Neural crest cell (in vitro differentiated cells): Measurements from ENCODE around the gene MSANTD3. TPM values are rescaled to one million over a fixed set of nuclear protein-coding genes. Genes with fewer than 3 reads are reported as not detected.
A peak's percentile ranks its signal among the peaks of the same experiment; 100 is the strongest.
"Not testable (repeated sequence)": the region's sequence is repeated elsewhere in the genome, so short reads cannot be mapped to it uniquely, and the experiment has no call there.

Experiments
- DNase-seq: peaks from one replicate; pipeline ENCODE4 v3.0.0; 2021; ENCODE audit warnings: low read depth, mixed read lengths, low spot score
- H3K27ac Mint-ChIP-seq: one replicate; pipeline ENCODE4 v1.8.0; 2021; ENCODE audit warnings: mild to moderate bottlenecking, mixed read lengths; ENCODE audit not compliant: unreplicated experiment
- H3K27me3 Mint-ChIP-seq: 2 replicates; pipeline ENCODE4 v1.8.0; 2021; ENCODE audit warnings: low read depth, mild to moderate bottlenecking, mixed read lengths
- H3K36me3 Mint-ChIP-seq: 2 replicates; pipeline ENCODE4 v1.8.0; 2021; ENCODE audit warnings: low read depth, mild to moderate bottlenecking, mixed read lengths
- H3K4me1 Mint-ChIP-seq: 2 replicates; pipeline ENCODE4 v1.8.0; 2021; ENCODE audit warnings: mixed read lengths
- H3K4me3 Mint-ChIP-seq: one replicate; pipeline ENCODE4 v1.8.0; 2021; ENCODE audit warnings: mild to moderate bottlenecking, mixed read lengths
- H3K9me3 Mint-ChIP-seq: 2 replicates; pipeline ENCODE4 v1.8.0; 2021; ENCODE audit warnings: mixed read lengths
- total RNA-seq: library from RNA; stranded (reverse); gene quantifications from 2 replicates; pipeline ENCODE4 v1.2.1, GENCODE V29; 2021
- TF ChIP-seq, protein P1 (sequence below): fragments of 200-600 bp; sonication (generic); conservative IDR thresholded peaks from 2 replicates; pipeline ENCODE4 v1.5.0; 2021; ENCODE audit warnings: antibody characterized with exemption, mild to moderate bottlenecking

The MSANTD3 gene
- total RNA-seq, 1 donor from 2014 or later, result 50.1 TPM

DNA sequence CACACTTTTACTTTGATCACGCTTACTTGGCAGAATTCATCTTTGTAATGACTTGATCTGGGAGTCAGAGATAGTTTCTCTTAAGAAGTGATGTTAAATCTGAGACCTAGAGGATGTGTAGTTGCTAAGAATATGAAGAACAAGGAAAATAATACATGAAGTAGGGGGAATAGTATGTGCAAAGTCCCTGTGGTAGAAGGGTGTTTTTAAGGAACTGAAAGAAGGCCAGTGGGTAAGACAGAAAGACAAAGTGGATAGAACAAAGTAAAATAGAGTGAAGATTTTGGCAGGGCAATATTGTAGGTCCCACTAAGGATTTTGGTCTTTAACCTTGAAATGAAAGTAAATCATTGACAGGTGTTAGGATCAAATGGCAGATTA lies 17.8 kb upstream of the MSANTD3 start:
- Mint-ChIP-seq H3K36me3 (peaks cover 2% of the 10 kb centered on the region), H3K9me3 (peaks cover 12% of the 10 kb centered on the region), H3K4me1 (peaks cover 13% of the 10 kb centered on the region), H3K27ac (no peak overlapping the region), H3K27me3 (no peaks in the 10 kb centered on the region), H3K4me3 (peak overlapping the region; percentile 1)
- DNase-seq, result no peak
- TF ChIP-seq, protein P1, sequence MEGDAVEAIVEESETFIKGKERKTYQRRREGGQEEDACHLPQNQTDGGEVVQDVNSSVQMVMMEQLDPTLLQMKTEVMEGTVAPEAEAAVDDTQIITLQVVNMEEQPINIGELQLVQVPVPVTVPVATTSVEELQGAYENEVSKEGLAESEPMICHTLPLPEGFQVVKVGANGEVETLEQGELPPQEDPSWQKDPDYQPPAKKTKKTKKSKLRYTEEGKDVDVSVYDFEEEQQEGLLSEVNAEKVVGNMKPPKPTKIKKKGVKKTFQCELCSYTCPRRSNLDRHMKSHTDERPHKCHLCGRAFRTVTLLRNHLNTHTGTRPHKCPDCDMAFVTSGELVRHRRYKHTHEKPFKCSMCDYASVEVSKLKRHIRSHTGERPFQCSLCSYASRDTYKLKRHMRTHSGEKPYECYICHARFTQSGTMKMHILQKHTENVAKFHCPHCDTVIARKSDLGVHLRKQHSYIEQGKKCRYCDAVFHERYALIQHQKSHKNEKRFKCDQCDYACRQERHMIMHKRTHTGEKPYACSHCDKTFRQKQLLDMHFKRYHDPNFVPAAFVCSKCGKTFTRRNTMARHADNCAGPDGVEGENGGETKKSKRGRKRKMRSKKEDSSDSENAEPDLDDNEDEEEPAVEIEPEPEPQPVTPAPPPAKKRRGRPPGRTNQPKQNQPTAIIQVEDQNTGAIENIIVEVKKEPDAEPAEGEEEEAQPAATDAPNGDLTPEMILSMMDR, result no peak

DNA sequence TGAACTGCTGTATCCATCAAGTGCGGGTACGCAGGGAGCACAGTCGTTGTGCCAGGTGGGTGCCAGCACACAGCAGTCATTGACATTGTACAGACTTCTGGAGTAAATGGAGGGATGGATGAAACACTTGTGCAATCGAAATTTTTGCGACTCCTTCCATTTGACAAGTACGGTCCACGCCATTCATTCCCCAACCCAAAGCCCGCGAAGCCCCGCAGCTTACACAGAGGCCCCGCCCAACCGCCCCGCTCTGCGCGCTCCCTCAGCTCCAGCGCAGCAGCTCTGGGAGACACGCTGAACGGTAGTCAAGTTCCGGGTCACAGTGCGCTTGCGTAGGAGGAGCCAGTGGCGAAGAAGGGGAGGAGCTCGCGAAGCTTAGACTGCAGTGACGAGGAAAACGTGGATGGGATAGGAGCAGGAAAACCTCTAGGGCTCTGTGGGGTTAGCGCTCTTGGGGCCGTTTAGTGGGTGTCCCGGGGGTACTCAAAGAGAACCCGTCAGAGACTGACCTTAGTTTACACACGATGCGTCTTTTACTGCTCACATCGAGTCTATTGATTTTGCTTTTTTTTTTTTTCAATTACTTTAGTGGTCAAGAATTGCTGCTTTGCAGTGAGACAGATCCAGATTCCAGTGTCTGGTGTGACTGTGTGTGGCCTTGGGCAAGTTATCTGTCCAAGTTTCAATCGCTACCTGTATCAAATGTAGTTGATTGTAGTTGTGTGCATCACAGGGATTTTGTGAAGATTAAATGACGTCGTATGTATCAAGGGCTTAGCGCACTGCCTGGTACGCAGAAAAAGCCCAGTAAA lies 15.3 kb upstream of the MSANTD3 start:
- H3K36me3 Mint-ChIP-seq, result peaks cover 2% of the 10 kb centered on the region
- H3K4me1 Mint-ChIP-seq, result peaks cover 13% of the 10 kb centered on the region
- H3K4me3 Mint-ChIP-seq, result peak overlapping the region; percentile 90
- H3K27me3 Mint-ChIP-seq, result peaks cover 2% of the 10 kb centered on the region
- TF ChIP-seq, protein P1, result no peak
- H3K27ac Mint-ChIP-seq, result peak overlapping the region; percentile 71
- peak; percentile 77 for DNase-seq
- peaks cover 12% of the 10 kb centered on the region for H3K9me3 Mint-ChIP-seq

DNA sequence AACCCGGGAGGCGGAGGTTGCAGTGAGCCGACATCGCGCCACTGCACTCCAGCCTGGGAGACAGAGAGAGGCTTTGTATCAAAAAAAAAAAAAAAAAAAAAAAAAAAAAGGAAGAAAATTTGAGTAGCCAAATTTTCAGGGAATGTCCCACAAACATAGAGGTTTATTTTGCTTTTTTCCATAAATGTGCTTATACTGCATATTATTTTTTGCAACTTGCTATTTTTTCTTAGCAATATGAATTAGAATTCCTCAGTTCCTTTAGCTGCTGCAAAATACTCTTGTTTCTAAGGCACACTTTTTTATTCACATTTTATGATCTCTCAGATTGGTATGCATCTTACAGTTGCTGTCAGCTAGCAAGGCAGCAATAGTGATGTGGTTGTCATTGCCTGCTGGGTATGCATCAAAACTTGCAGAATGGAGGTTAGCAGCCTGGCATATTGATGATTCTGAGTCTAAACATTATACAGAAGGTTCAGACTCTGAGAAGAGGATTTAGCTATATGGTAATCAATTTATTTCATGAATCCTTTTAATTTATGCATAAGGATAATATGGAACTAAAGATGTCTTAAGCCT lies 13.0 kb upstream of the MSANTD3 start:
- H3K27ac Mint-ChIP-seq, result no peak overlapping the region
- no peaks in the 10 kb centered on the region for H3K36me3 Mint-ChIP-seq
- no peak for DNase-seq
- H3K4me1 Mint-ChIP-seq, result peaks cover 13% of the 10 kb centered on the region
- peaks cover 2% of the 10 kb centered on the region for H3K27me3 Mint-ChIP-seq
- H3K4me3 Mint-ChIP-seq, result peak overlapping the region; percentile 53
- peaks cover 12% of the 10 kb centered on the region for H3K9me3 Mint-ChIP-seq
- TF ChIP-seq, protein P1, result no peak

DNA sequence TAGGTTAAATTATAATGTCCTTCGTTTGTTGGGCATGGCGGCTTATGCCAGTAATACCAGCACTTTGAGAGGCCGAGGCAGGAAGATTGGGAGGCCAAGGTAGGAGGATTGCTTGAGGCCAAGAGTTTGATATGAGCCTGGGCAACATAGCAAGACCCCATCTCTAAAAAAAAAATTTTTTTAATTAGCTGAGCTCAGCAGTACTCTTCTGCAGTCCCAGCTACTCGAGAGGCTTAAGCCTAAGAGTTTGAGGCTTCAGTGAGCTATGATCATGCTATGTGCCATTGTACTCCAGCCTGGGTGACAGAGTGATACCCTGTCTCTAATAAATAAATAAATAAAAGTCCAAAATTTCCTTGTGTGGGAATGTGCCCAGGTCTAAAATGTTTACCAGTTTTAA lies 9.1 kb upstream of the MSANTD3 start:
- TF ChIP-seq, protein P1, result no peak
- H3K9me3 Mint-ChIP-seq, result no peaks in the 10 kb centered on the region
- H3K4me3 Mint-ChIP-seq, result no peak overlapping the region
- DNase-seq, result no peak
- H3K27me3 Mint-ChIP-seq, result peaks cover 4% of the 10 kb centered on the region
- H3K4me1 Mint-ChIP-seq, result no peaks in the 10 kb centered on the region
- no peak overlapping the region for H3K27ac Mint-ChIP-seq
- no peaks in the 10 kb centered on the region for H3K36me3 Mint-ChIP-seq

DNA sequence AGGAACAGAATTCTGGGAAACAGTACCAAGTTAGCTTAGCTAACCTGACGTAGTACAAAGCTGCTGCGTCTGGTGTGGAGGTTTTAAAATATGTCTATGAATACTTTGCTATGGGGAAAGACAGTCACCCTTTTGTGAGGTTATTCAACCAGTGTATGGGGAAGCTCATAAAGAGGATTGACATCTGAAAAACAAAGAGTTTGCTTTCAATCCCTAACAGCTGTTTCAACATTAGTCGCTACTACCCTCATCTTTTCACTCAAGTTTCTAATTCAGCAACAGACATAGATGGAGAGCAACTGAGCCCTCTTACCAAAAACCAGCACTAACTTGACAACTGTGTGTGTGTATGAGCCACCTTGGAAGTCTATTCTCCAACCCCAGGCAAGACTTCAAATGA lies 7.8 kb upstream of the MSANTD3 start:
- peaks cover 4% of the 10 kb centered on the region for H3K27me3 Mint-ChIP-seq
- H3K27ac Mint-ChIP-seq, result no peak overlapping the region
- H3K4me1 Mint-ChIP-seq, result no peaks in the 10 kb centered on the region
- no peaks in the 10 kb centered on the region for H3K36me3 Mint-ChIP-seq
- DNase-seq, result no peak
- TF ChIP-seq, protein P1, result no peak
- no peaks in the 10 kb centered on the region for H3K9me3 Mint-ChIP-seq
- H3K4me3 Mint-ChIP-seq, result no peak overlapping the region

DNA sequence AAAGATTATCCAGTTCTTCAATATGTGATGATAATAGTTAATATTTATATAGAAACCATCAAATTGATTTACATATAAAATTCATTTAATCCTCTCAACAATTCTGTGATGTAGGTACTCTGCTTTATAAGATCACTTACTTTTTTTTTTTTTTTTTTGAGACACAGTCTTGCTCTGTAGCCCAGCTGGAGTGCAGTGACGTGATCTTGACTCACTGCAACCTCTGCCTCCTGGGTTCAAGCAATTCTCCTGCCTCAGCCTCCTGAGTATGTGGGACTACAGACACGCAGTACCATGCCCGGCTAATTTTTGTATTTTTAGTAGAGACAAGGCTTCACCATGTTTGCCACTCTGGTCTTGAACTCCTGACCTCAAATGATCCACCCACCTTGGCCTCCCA lies 5.8 kb upstream of the MSANTD3 start:
- H3K9me3 Mint-ChIP-seq, DNase-seq, H3K27ac Mint-ChIP-seq, H3K36me3 Mint-ChIP-seq, H3K4me3 Mint-ChIP-seq, H3K4me1 Mint-ChIP-seq, H3K27me3 Mint-ChIP-seq: not testable (repeated sequence)
